ENCODE data around the gene AFF1.
A peak's percentile ranks its signal among the peaks of the same experiment; 100 is the strongest.

Gene AFF1

DNA sequence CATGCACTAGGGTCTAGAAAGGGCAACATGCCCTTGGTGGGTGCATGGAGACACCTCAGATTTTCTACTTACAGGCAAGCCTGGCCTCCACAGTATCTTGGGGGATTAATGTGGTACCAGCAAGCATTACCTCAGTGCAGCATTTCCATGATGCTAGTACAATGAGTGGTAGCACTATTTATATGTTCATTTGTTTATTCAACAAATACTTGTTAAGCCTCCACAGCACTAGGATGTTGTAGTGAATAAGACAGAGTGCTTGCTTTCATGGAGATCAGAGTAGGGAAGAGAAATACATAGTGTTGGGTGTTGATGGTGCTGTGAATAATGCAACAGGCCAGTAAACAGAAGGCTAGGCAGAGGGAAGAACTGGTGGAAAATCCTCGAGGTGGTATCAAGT is 152.2 kb downstream of the AFF1 start:
- no peak for DNase-seq

DNA sequence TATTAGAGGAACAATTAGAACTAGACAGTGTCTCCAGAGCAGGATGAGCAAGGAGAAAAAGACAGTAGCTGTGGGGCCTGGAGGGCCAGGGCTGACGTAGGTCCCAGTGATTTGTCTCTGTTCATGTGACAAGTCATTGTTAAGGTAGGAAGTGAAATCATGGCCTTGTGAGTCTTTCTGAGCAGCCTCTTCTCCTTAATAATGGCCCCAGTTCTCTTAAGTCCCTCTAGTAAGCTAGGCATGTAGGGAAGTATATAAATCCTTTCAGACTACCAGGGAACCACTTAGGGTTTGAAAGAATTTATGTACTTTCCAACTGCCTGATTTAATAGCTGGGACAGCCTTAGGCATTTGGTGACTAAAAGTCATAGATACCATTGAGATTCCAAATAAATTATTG is 152.6 kb downstream of the AFF1 start:
- DNase-seq: no peak

DNA sequence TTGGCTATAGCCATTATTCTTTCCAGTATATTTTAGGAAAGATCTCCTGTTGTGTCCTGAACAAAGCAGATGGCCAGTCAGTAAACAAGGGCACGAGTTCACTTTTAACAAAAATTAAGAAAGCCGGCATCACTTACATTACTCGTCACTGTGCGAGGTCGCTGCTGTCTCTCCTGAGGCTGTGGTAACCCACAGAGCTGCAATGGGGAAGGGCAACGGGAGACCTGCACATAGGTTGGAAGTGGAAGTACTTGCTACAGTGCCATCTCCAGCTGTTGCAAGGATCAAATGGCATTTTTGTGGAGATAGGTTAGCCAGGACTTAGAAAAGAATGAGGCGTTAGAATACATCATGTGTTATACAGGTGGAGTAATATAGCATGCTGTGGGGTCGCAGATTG is 153.4 kb downstream of the AFF1 start:
- no peak for DNase-seq

DNA sequence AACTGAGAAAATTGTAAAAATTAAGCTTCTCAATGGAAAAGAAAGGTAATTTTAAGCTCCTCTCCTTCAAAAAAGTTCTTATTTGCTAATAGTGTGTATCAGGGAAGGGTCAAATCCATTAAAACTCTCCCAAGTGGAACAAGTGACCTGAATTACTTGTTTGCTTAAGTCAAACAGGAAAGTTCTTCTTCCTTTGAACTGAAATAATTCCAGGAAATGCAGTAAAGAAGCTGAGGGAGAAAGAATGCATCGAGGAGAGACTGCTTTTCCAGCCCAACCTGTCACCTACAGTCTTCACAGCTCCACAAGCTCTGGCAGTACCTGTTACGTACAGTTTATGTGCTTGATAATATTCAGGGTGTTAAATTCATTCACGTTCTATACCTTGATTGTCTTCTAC is 154.6 kb downstream of the AFF1 start:
- no peak for DNase-seq

DNA sequence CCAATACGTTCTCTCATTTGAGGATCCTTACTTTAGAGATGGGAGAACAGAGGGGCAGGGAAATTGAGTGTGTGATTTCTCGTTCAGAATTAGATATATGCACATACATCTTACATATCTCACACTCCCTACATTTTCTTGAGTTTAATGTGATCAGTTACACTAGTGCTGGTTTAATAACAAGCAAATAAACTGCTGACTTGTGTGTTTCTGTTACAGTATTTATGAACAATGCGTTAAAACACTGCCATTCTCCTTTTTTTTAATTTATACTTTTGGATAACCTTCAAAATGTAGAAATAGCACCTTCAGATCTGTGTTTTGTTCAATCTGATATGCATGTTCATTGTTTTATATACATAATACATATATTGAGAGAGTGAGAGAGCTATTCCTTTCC is 155.5 kb downstream of the AFF1 start:
- no peak for DNase-seq

DNA sequence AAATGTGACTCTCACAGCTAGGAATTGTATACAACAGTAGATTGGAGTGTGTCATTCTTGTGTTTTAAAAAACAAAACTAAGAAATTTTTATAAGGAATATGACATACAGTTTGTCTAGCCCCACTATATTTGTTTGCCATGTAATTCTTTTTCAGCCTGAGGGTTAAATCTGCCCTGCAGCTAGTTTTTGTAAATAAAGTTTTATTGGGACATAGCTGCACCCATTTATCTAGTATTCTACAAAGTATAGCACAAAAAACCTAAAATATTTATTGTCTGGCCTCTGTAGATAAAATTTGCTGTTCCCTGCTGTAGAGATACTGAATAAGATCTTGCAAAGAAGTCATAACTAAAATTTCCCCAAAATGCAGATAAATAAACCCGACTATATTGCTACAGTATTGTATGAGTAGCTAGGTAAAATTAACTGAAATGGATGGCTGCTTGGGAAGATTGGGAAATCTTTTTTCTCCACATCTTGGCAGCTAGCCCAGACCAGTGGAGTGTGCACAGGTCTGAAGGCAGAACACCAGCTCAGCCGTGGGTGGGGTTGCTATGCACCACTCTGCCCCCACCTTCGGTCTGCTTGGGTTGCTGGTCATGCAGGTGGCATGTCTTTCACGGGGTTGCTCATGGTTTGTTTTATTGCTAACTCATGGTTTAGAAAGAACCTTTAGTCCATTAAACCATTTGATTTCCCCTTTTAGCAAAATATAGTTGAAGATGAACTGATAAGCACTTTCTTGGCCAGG is 157.8 kb downstream of the AFF1 start:
- peak; percentile 71 for DNase-seq

DNA sequence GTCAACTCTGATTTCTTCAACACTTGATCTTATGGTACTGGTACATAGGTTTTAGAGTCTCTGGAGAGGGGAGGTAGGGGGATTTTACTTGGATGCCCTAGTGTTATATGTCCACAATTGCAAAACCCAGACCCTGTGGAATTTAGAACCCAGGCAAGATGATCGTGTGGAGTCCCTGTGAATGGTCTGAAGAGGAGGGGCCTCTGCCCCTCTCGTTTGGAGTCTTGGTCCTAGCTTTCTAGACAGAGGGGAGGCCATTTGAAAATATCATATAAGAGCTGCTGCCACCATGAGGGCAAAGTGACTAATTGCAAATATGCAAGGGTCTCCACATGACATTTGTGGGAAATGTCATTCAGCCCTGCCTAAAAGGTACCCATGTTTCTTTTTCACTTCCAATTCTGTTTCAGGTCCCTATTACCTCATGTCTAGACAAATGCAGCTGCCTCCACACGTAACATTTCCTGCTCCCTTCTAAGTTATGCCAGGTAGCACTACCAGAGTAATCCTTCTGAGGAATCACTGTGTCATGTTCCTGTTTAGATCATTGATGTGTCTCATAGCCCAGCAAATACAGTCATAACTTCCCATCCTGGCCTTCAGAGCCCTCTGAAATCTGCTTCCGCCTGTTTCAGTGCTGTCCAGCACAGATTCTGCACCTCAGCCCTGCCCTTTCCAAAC is 158.8 kb downstream of the AFF1 start:
- DNase-seq: peak; percentile 74

DNA sequence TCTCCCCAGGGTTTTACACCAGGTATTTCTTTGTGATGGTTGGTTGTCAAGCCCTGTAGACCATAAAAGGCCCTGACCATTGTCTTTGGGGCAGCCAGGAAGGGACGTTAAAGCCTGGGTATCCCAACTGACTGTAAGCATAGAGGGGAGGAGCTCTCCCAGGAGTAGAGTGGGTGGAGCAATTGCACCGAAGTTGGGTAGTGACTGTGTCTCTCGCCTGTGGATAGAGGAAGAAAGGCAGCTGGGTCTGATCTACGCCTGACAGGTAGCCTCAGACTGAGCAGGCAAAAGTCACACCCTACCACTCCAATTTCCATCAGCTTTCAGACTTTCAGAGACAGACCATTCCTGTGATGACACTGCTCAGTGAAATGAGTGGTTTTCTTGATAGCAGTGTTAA is 162.3 kb downstream of the AFF1 start:
- DNase-seq: peak; percentile 19

DNA sequence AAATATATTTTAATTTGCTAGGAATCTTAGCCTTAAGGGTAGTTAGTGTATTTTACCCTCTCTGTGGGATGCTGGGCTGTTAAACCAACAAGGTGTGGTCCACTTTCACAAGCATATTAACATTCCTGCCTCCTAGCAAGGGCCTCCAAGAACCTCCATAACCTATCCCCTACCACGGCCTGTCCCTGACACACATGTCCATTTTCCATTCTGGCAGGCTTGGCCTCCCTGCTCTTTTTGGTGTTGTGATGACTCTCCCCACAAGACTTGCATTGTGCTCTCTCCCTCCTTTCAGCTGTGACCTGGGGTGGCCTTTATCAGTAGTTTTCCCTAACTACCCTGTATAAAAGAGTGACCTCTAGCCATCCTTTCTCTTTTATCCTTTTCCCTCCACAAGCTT is 165.4 kb downstream of the AFF1 start:
- DNase-seq: no peak

DNA sequence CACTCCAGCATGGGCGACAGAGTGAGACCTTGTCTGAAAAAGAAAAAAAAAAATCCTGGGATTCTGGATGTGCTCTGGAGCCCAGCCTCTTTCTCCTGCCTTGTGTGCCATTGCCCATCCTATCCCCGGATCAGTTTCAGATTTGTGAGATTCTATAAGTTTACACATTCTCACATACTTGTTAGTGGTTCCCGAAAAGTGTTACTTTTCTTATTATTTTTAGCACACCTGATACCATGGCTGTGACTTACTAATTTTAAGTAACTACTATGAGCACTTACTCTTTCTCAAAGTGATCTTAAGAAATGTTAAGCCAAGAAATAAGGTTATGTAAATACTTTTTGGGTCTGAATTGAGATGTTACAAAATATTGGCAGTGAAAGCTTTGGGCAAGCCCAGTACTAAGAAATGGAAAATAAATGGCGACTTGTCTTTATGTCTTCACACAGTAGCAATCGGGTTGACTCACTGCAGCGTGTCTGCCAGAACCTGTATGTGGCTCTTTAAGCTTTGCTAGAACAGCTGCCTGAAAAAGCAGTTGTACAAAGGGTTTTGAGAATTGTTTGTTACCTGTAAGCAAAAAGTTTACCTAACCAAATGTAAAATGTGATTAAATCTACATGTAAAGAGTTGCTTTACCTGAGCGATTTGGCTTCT is 166.9 kb downstream of the AFF1 start:
- DNase-seq: no peak

DNA sequence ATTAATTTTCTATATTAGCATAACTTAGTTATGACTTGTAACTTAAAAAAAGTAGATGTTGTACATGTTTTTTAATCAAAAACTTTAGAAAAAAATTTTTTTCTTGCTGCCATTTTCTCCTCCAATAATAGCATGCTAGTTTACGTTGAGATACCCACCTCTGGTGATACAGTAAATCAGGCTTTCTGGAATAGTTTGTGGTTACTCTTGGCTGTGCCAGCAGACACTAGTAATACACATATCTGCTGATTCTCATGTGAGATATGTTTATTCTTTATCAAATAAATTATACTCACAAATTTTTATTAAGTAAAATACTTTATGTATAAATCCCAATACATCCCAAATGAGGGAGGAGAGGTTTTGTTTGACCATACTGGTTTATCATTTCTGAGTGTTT is 168.3 kb downstream of the AFF1 start:
- DNase-seq: no peak

DNA sequence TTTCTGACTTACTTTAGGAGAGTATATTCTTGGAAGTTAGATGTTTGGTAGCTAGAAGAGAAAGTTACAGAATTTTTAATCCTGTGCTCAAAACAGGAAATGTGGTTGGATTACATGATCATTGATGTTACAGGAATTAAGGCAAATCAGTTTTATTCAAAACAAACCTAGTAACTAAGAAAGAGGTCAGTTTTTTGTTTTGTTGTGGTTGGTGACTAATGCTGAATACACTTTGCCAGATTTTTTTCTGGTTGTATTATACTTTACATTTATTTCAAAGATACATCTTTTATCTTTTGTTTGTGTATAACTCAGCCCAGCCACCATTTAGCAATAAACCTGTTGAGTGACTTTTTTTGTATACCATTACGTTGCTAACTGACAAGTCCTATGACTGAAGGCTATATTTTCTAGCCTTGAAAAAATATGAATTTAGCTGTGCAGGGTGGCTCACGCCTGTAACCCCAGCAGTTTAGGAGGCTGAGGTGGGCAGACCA is 168.9 kb downstream of the AFF1 start:
- DNase-seq: no peak

DNA sequence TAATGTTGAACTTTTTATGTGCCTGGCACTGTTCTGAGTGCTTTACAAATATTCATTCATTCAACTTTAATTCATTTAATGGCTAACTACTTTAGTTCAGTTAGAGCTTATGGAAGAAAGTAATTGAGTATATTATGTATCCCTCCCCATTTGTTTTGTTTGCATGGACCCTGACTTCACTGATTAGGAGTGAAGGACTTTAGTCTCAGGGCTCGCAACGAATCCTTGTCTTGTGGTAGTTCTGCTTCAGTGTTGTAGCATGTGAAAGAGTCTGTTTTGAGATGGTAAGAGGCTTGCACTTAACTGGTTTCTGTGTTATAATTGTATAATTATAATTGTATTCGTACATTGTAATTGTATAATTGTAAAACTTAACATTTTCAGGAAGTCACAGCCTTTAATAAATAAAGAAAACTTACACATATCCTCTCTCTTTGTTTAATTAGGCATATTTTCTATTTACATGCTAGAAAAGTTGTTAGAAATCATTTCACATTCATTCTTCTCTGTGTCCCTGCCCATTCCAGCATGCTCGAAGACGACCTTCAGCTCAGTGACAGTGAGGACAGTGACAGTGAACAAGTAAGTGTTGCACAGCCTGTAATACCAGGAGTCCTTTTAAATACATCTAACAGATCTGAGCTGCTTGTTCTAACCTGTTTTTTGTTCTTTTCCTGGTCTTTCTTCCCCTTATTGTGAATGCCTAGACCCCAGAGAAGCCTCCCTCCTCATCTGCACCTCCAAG is 170.5 kb downstream of the AFF1 start:
- DNase-seq: no peak

DNA sequence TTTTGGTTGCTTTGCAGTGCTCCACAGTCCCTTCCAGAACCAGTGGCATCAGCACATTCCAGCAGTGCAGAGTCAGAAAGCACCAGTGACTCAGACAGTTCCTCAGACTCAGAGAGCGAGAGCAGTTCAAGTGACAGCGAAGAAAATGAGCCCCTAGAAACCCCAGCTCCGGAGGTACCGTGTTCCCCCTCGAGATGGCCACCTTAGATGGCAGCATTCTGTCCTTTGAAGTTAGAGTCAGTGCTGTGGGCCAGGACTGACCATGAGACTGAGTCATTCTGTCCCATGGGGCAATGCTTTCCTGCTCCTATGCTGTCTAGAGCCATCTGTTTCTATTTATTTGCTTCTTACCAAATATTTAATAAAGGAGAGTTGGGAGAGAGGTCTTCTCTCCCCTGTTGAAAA is 173.3 kb downstream of the AFF1 start:
- DNase-seq: no peak

DNA sequence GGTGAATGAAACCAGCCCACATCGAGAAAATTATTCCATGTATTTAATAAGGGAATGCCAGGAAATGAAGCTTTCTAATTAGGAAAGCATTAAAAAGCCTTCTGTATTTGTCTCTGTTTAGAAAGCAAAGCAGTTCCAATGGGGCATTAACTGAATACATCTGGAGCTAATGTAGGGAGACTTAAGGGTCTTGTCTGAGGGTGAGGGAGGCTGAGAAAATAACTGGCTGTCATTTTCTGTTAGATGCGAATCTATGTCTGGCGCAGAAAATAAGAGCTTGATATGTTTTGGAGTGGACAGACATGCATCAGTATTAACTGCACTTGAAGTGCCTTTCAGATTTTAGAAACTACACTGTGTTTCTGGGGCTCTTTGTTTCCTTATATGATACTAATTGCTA is 174.3 kb downstream of the AFF1 start:
- no peak for DNase-seq

DNA sequence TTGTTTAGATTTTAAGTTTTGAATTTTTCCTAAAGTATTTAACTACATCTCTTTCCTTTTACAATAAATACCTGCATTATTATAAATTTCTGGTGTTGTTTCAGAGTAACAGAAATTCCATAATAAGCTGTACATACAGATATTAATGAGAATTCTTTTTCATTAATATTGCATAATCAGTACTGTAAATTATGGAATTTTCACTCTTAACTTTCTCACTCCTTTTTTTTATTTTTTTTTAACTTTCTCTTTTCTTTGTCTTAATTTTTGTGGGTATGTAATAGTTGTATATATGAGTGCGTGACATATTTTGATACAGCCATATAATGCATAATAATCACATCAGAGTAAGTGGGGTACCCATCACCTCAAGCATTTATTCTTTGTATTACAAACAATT is 175.1 kb downstream of the AFF1 start:
- no peak for DNase-seq

DNA sequence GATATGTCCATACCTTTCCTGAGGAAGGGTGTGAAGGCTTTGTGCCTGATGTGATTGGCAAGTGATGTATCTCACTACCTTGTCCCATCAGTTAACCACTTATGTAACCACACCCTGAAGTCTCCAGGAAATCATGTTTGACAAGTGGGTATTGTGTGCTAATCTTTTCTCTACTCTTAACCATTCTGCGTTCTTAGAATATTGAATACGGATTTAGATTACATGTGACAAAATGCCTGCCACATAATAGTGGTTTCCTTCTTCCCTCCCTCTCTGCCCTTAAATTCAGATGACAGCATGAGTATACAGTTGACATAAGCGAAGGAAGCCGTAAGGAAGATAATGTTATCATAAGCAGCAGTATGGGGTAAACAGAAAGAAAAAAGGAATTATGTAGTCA is 177.3 kb downstream of the AFF1 start:
- peak; percentile 51 for DNase-seq

DNA sequence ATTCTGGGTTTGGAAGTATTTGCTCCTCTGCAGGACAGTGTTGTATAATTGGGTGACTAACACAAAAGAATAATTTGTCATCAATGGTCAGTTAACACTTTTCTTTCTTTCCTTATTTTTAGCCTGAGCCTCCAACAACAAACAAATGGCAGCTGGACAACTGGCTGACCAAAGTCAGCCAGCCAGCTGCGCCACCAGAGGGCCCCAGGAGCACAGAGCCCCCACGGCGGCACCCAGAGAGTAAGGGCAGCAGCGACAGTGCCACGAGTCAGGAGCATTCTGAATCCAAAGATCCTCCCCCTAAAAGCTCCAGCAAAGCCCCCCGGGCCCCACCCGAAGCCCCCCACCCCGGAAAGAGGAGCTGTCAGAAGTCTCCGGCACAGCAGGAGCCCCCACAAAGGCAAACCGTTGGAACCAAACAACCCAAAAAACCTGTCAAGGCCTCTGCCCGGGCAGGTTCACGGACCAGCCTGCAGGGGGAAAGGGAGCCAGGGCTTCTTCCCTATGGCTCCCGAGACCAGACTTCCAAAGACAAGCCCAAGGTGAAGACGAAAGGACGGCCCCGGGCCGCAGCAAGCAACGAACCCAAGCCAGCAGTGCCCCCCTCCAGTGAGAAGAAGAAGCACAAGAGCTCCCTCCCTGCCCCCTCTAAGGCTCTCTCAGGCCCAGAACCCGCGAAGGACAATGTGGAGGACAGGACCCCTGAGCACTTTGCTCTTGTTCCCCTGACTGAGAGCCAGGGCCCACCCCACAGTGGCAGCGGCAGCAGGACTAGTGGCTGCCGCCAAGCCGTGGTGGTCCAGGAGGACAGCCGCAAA is 179.6 kb downstream of the AFF1 start:
- no peak for DNase-seq

DNA sequence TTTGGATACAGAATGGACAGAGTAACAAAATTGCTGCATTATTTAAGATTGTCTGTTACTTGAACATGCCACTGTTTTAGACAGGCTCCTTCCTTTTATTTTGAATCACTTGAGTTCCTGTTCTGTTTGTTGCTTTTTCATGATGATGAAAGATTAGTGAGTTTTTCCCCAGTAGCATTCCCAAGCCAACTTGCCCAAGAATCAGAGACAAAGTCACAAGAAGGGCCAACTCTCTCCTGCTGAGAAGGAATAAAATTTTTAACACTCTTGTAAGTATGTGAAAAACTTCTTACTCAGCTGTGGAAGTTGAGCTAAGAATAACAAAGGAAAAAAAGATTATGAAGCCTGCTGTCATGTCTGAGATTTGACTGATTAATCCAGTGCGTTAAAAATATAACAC is 181.4 kb downstream of the AFF1 start:
- no peak for DNase-seq

DNA sequence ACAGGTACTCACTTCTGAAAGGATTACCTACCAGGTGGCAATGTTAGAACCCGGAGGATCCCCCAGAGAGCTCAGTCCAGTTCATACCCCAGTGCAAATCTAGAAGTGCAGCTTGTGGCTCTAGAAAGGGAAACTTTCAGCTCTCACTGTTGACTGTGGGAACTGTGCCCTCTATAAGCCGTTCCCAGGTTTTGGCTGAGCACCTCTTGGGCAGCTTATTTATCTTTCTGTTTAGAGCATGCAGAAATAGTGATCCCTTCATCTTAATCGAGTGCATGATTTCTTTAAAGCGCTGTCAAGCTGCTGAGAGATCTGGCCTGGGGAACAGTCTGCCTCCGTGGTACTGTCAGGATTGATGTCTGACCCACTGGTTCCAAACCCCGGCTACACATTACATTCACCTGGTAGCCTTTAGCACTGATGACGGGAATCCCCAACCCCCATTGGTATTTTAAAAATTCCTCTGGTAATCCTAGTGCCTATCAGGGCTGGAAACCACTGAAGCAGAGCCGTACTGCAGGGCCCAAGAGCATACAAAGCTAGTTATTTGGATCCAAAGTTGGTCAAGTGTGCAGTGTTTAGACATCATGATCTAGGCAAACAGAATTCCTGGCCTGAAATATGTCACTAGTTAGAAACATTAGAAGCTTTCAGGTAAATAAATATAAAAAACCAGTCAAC is 182.4 kb downstream of the AFF1 start:
- no peak for DNase-seq

DNA sequence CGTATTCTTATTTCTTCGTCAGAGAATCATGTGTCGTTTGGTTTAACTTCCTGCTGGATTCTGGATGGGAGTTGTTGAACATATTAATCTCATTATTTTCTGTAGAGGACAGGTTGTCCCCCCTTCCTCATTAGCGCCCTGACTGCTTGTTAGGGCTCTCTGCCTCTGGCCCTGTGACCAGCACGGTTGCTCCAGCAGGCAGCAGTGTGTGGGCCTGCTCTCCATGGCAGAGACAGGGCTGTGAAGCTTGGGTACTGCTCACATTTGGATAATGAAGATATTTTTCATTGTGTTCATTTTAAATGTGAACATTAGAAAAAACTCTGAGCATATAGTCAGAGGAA is 182.9 kb downstream of the AFF1 start:
- no peak for DNase-seq

DNA sequence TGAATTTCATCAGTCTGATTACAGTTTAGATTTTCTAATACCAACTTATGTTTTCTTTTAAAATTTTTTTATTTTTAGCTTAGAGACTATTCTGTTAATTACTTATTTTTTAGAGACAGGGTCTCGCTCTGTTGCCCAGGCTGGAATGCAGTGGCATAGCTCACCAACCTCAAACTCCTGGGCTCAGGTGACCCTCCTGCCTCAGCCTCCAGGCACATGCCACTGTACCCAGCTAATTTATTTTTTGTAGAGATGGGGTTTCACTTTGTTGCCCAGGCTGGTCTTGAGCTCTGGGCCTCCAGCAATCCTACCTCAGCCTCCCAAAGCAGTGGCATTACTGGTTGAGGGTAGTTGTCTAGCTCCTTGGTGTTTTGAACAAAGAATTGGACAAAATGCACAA is 183.6 kb downstream of the AFF1 start:
- no peak for DNase-seq

Measured in OCI-M1 (cell line).